HG02943 (cell line): ENCODE measurements around the gene EMP2.
"Not testable (repeated sequence)": the region's sequence is repeated elsewhere in the genome, so short reads cannot be mapped to it uniquely, and the experiment has no call there.

Experiments
- ATAC-seq: cut with Tn5 transposase; IDR thresholded peaks from one replicate; pipeline ENCODE4 v1.9.1; 2021; ENCODE audit warnings: mild to moderate bottlenecking, low read depth, moderate library complexity; ENCODE audit not compliant: unreplicated experiment

The EMP2 gene

DNA sequence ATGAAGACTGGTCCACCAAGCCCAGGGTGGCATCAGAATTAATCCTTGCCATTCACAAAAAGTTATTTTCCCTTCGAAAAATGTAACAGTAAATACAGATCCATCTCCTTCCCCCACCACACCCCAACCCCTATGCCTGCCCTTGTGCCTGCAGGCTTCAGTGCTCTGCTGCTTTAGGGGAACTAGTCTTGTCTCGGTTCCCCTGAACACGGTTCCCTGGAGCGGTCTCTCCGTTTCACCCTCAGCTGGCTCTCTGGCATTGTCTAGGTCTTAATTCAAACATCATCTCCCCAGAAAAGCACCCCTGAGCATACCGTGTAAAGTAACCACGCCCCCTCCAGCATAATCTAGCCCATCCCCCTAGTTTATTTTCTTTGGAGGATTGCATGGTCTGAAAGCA, 25.8 kb downstream of the EMP2 start:
- no peak for ATAC-seq

DNA sequence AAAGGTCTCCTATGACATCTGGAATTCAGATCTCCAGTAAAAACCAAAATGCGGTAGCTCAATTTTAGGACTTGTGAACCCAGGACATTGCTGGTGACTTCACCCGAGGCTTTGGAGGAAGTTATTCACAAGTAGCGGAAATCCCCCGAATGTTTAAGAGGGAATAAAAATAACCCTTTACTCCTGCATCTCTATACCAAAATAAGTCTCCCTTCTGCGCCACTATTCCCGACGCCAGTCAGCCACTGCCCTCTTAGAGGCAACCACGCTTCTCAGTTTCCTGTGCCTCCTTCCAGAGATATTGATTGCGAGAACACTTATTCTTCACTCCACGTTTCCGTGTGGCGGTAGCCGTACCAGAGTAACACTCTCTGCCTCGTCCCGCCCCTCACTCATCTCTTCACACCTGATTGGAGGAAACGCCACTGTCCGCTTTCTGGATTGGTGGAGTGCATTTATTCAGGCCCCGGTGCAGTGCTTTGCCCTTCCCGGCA, 27.4 kb downstream of the EMP2 start:
- ATAC-seq: peak; percentile 74

- ATAC-seq: no peak
Measured at GRCh38 chr16:10552281-10552680, 28.1 kb downstream of the EMP2 start.

- ATAC-seq: no peak
Measured at GRCh38 chr16:10551881-10552280, 28.5 kb downstream of the EMP2 start.

- no peak for ATAC-seq
Measured at GRCh38 chr16:10548404-10548803, 32.0 kb downstream of the EMP2 start.

- ATAC-seq: no peak
Measured at GRCh38 chr16:10547708-10548107, 32.7 kb downstream of the EMP2 start.

DNA sequence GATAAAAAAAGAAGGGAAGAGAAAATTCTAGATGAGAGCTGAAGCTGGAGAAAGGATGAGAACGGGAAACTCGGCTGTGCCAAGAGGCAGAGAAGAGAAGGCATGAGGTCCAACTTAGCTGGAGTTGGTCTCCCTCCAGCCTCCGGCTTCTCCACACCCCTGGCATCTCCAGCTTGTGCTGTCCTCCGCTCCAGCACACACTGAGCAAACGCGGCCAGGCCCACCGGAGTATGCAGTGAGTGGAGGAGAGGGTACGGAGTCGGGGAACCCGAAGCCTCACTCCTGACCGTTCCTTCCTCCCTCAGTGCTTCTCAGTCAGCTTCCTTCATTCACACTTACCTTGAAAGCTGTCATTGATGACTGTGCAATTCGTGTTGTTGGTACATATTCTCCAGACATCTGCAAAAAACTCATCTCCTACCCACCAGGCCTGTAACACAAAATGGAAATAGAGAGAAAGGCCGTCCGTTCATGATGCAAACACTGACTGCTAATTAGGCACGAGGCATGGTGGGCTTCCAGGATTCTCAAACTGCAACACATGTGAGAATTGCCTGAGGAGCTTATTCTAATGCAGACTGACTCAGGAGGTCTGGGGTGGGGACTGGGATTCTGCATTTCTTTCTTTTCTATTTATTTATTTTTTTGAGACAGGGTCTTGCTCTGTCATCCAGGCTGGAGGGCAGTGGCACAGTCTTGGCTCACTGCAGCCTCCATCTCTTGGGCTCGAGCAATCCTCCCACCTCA, 37.0 kb downstream of the EMP2 start:
- no peak for ATAC-seq

GRCh38 chr16:10541366-10541765, 39.0 kb downstream of the EMP2 start:
- ATAC-seq: no peak

DNA sequence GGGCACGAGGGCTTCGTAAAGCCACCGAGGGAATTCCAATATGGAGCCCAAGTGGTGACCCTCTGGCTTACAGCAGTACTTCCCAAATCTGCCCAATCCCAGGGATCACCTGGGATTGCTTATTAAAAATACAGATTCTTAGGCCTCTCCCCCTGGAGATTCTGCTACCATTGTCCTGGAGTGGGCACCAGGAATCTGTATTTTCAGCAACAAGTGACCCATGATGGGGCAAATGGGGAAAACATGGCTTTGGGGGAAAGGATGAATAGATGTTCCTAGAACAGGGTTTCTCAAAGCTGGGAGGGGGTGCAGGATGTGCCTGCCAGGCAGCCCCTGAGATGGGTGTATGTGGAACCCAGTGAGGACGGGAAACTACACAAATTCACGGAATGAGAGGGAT, 40.6 kb downstream of the EMP2 start:
- ATAC-seq: no peak

DNA sequence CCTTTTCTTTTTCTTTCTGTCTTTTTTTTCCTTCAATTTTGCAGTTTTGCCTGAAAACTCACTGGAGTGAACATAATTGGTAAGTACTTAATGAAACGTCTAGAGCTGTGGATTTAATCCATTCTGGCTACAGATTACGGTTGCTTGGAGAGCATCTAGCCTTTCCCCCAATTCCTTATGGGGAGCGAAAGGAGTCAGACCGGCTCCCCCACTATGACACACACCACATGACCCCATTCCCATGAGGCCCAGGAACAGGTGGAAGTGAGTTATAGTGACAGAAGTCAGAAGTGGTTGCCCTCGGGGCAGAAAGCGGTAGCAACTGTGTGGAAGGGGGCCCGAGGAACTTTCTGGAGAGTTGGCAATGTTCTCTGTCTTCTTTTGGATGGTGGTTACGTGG, 41.2 kb downstream of the EMP2 start:
- ATAC-seq: no peak

DNA sequence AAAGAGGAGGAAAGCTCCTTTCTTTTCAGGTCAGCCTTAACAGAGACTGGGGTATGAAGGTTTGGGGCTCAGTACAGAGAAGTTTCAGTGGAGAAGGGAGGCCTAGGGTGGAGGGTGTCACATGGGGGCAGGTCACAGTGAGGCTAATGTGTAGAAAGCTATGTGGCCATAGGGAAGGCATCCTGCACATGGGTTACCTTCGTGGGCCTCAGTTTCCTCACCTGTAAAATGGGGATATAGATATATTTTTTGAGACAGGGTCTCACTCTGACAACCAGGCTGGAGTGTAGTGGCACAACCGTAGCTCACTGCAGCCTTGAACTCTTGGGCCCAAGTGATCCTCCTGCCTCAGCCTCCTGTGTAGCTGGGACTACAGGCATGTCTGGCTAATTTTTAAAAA, 41.8 kb downstream of the EMP2 start:
- ATAC-seq: no peak

- ATAC-seq: no peak
Measured at GRCh38 chr16:10537946-10538345, 42.5 kb downstream of the EMP2 start.

- ATAC-seq: no peak
Measured at GRCh38 chr16:10536814-10537389, 43.5 kb downstream of the EMP2 start.

GRCh38 chr16:10536328-10536727, 44.1 kb downstream of the EMP2 start:
- ATAC-seq: not testable (repeated sequence)

DNA sequence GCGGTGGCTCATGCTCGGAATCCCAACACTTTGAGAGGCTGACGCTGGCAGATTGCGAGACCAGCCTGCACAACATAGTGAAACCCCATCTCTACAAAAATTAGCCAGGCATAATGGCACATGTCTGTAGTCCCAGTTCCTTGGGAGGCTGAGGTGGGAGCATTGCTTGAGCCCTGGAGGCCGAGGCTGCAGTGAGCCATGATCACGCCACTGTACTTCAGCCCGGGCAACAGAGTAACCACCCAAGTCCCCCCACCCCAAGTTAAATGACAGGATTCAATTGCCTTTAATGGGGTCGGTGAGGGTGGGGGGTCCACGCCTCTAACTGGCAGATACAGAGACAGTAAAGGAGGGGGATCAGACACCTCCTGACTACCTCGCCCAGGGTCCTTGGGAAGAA, 44.9 kb downstream of the EMP2 start:
- ATAC-seq: no peak

DNA sequence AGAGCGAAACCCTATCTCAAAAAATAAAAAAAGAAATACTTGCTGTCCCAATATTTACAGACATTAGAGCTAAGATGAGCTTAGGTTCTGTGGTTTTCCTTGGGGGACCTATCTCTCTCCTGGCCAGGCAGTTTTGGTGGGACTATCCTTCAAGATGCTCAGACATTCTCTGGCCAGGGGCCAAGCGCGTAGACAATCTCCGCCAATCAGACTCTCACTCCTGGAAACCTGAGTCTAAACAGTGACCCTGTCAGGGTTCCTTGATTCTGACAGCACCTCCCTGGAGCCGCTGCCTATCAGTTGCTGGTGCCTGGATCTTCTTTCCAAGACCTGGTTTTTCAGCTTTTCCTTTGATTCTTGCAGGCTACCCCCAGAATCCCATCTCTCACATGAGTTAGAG, 45.6 kb downstream of the EMP2 start:
- ATAC-seq: no peak

DNA sequence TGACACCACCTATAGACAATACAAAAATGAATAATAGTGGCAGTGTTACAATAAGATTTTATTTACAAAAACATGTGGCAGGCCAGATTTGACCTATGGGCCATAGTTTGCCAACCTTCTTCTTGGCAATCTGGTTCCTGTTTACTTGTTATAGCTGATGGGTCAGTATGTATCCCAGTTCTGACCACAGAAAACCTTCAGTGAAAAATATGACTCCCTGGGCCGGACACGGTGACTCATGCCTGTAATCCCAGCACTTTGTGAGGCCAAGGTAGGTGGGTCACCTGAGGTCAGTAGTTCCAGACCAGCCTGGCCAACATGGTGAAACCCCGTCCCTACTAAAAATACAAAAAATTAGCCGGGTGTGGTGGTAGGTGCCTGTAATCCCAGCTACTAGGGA, 46.8 kb downstream of the EMP2 start:
- ATAC-seq: not testable (repeated sequence)

- no peak for ATAC-seq
Measured at GRCh38 chr16:10531582-10531981, 48.8 kb downstream of the EMP2 start.

DNA sequence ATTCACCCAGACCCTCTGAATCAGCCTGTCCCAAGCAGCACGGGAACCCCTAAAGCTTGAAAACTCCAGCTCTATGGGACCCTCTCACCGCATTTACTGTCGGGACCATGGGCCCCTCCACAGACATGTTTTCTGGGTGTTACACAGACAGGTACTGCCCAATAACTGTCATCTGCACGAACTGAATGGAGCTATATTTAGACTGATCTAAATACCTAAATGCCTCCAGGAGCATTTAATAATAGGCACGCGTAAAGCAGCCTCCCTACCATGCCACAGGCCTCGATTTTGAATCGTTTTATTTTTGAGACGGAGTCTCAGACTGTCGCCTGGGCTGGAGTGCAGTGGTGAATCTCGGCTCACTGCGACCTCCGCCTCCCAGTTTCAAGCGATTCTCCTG, 49.7 kb downstream of the EMP2 start:
- no peak for ATAC-seq

DNA sequence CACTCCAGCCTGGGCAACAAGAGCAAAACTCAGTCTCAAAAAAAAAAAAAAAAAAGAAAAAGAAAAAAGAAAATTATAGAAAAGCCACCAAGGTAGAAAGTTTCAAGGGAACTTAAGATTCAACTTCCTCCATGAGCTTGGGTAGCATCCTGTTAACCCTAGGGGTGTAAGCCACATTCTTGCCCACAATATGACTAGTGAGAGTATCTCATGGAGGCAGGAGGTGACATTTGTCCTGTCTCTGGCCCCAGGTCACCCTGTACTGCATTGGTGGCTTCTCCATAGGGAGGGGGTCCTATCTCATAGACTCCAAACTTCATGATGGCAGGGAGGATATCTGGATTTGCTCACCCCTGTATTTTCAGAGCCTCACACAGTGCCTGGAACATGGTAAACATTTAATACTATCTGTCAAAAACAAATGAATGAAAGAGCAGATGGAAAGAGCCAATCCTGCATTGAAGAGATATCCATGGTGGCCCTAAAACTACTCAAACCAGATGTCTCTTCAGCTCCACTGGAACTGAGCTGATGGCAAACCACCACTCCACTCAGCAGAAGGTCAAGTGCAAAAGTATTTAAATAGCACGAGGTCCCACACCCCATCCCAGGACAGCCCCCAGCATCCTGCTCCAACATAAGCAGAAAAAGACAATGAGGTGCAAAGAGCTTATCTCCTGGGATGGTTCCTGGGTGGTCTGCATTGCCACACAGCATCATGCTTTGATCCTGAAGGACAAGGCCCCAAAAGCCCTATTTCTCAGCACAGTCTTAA, 50.3 kb downstream of the EMP2 start:
- ATAC-seq: no peak

DNA sequence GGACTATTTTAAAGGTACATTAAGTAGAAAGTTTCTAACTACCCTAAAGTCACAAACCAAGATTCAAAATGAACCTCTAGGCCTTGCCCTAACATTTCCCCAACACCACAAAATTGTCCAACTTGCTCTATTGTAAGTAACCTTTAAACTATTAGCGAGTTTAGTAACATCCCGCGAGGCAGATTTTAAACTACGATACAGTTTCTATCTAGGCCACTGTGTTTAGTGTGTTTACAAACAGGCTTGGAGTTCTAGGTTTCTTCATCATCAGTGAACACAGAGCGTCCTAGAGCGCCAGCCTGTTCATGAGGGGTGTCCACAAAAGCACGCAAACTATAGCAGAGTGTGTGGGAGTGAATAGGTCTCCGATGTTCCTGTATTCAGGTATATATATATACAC, 51.8 kb downstream of the EMP2 start:
- no peak for ATAC-seq

GRCh38 chr16:10526962-10527361, 53.4 kb downstream of the EMP2 start:
- no peak for ATAC-seq
